K562 (cell line): ENCODE measurements around the gene PTPN9. TPM values are rescaled to one million over a fixed set of nuclear protein-coding genes. Genes with fewer than 3 reads are reported as not detected.

Experiments used
- AFF1 ChIP-seq, 2 experiments: fragments of 450-650 bp; IDR thresholded peaks; 2 replicates each; pipeline ENCODE4 v1.6.1; 2018; ENCODE audit warnings: mild to moderate bottlenecking in 2 of 2, low read depth in 1 of 2; ENCODE audit not compliant: partially characterized antibody in 2 of 2
- BRD4 ChIP-seq: fragments of 200-600 bp; sonication (generic); IDR thresholded peaks from 2 replicates; pipeline ENCODE4 v1.6.1; 2017; ENCODE audit warnings: inconsistent platforms
- IFI16 ChIP-seq: fragments of 250-450 bp; sonication (Bioruptor Pico); IDR thresholded peaks from 2 replicates; pipeline ENCODE4 v2.1.2; 2022; ENCODE audit warnings: mild to moderate bottlenecking, inconsistent platforms
- MIER1 ChIP-seq: fragments of 450-650 bp; IDR thresholded peaks from 2 replicates; pipeline ENCODE4 v1.6.1; 2016; ENCODE audit warnings: antibody characterized with exemption, mild to moderate bottlenecking, low read depth
- NR3C1 ChIP-seq: sonication (generic); formaldehyde crosslinking; IDR thresholded peaks from 2 replicates; pipeline ENCODE4 v1.8.1; 2022; ENCODE audit warnings: missing genetic modification reagents
- RBBP5 ChIP-seq: fragments of 200-600 bp; sonication (generic); IDR thresholded peaks from 2 replicates; pipeline ENCODE4 v1.6.1; 2012; ENCODE audit warnings: borderline replicate concordance, mild to moderate bottlenecking, low read length, control low read depth, inconsistent platforms; ENCODE audit not compliant: insufficient read depth, poor library complexity, severe bottlenecking
- RBFOX2 ChIP-seq: fragments of 200-400 bp; formaldehyde crosslinking; IDR thresholded peaks from 2 replicates; pipeline ENCODE4 v1.6.1; 2017; ENCODE audit warnings: low read depth, mild to moderate bottlenecking, low read length, moderate library complexity
- SIN3A ChIP-seq, 2 experiments: fragments of 150-350 bp in 1 of 2; IDR thresholded peaks; 2 replicates each; pipeline ENCODE4 v1.6.1; 2011 to 2016; ENCODE audit warnings: borderline replicate concordance in 2 of 2, low read depth in 2 of 2, low read length in 2 of 2, mild to moderate bottlenecking in 2 of 2, moderate library complexity in 2 of 2; ENCODE audit not compliant: control insufficient read depth in 1 of 2
- U2AF1 ChIP-seq: fragments of 200-400 bp; formaldehyde crosslinking; optimal IDR thresholded peaks from 2 replicates; pipeline ENCODE3; 2017; ENCODE audit warnings: mild to moderate bottlenecking, low read depth, low read length, moderate library complexity
- ZBTB7A ChIP-seq: IDR thresholded peaks from 2 replicates; pipeline ENCODE4 v1.6.1; 2011; ENCODE audit warnings: low read depth, mild to moderate bottlenecking, low read length, moderate library complexity, borderline replicate concordance; ENCODE audit not compliant: control insufficient read depth
- ZNF592 ChIP-seq: fragments of 450-650 bp; IDR thresholded peaks from 2 replicates; pipeline ENCODE4 v1.6.1; 2017; ENCODE audit warnings: antibody characterized with exemption, mild to moderate bottlenecking
- polyA plus RNA-seq, 8 experiments: library from polyadenylated mRNA; depleted of rRNA in 4 of 8; stranded (reverse) in 5 of 8; unstranded in 3 of 8; fragments of >200 nt; fragmentation: Nextera tagmentation in 2 of 8; fragmentation: Illumina TruSeq in 1 of 8; extraction: Ambion mirVana in 2 of 8; extraction: Trizol in 1 of 8; gene quantifications; 2 replicates each; pipeline versions ENCODE4 v1.2.1 to v1.2.3, GENCODE V29; 2011 to 2014; ENCODE audit warnings: inconsistent platforms in 1 of 8, missing spikeins in 1 of 8
- total RNA-seq, 7 experiments: library from RNA; depleted of rRNA in 6 of 7; stranded (reverse); fragments of >200 nt in 6 of 7; fragmentation: Illumina TruSeq in 2 of 7; extraction: Trizol in 2 of 7; gene quantifications; 2 replicates each; pipeline versions ENCODE4 v1.2.1 to v1.2.3, GENCODE V29; 2011 to 2021; ENCODE audit warnings: low replicate concordance in 1 of 7
- TF ChIP-seq, protein P1 (sequence below), 3 experiments: IDR thresholded peaks in 2 of 3; conservative IDR thresholded peaks in 1 of 3; 2 replicates each; pipeline ENCODE4 v1.5.1; 2011 to 2012; ENCODE audit warnings: low read length in 3 of 3, mild to moderate bottlenecking in 3 of 3, control low read depth in 2 of 3, improper control_type of control experiment in 1 of 3, inconsistent platforms in 1 of 3, low read depth in 1 of 3, mixed read lengths in 1 of 3, moderate library complexity in 1 of 3; ENCODE audit not compliant: insufficient read depth in 2 of 3
- TF ChIP-seq, protein P2 (sequence below): sonication (generic); formaldehyde crosslinking; IDR thresholded peaks from 2 replicates; pipeline ENCODE4 v1.8.0; 2022; ENCODE audit warnings: mild to moderate bottlenecking, missing genetic modification reagents

PTPN9 gene
- total and polyA plus RNA-seq, 9 of the 15 experiments (the other 6 are each of a cell fraction or from before 2014, with no cell fraction given), result 5.0 to 24.0 (median 14.2) TPM

DNA sequence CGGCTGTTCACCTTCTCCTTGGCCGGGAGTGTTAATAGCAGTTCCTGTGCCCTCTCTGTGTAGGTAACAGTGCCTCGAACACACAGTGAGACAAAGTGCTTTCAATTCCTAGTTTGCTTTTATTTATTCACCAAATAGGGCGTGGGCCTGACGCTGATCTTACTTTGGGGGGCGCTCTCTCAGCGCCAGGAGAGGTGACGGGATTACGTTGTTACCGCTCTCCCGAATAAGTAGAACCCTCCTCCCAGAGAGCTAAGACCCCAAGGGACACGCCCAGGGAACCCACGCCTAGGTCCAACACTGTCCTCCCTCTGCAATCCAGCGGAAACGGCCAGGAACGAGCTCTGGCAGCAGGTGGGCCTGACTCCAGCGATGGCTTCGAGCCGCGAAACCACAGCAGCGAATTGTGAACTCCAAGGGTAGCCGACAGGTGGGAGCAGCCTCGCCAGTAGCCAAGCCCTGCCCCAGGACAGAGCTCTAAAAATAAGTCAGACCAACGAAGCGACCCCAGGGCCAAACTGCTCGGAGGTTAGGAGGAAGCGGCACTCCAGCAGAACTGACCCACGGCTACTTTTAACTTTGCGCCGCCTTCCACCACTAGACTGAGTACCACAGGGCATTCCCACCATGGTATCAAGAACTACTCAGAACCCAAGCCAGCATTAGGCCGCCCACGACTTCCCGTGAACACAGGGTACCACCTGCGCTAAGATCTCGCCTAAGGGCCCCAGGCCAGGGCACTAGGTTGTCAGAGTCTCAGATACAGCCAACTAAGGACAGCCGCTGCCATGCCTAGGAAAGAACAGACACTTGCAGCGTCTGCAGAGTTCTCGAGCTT, 126.0 kb downstream of the PTPN9 start (continued):
- TF ChIP-seq, protein P1, sequence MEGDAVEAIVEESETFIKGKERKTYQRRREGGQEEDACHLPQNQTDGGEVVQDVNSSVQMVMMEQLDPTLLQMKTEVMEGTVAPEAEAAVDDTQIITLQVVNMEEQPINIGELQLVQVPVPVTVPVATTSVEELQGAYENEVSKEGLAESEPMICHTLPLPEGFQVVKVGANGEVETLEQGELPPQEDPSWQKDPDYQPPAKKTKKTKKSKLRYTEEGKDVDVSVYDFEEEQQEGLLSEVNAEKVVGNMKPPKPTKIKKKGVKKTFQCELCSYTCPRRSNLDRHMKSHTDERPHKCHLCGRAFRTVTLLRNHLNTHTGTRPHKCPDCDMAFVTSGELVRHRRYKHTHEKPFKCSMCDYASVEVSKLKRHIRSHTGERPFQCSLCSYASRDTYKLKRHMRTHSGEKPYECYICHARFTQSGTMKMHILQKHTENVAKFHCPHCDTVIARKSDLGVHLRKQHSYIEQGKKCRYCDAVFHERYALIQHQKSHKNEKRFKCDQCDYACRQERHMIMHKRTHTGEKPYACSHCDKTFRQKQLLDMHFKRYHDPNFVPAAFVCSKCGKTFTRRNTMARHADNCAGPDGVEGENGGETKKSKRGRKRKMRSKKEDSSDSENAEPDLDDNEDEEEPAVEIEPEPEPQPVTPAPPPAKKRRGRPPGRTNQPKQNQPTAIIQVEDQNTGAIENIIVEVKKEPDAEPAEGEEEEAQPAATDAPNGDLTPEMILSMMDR (IDR thresholded peaks at IDR 0.05 in 2 of 3, conservative IDR thresholded peaks at IDR 0.05 in 1 of 3; ENCODE audit: insufficient read depth in 2 of 3, low read depth in 1 of 3, low read length in 3 of 3), result peak; percentile 31 to 58 (median 45)
- TF ChIP-seq ZBTB7A (peak; percentile 64; the same call in 1 of the 2 replicates), AFF1 (IDR thresholded peaks at IDR 0.05; ENCODE audit: low read depth in 1 of 2, partially characterized antibody in 2 of 2) (peak in 1 of 2 experiments; percentile 8), RBBP5 (peak; percentile 45), MIER1 (0 out of 2 replicates have a peak, but pooled peaks have one; percentile 44), U2AF1 (no peak), NR3C1 (CRISPR knock-in tag) (no peak), BRD4 (peak; percentile 60; the same call in 1 of the 2 replicates), IFI16 (CRISPR knock-in tag) (no peak), SIN3A (IDR thresholded peaks at IDR 0.05; ENCODE audit: borderline replicate concordance in 2 of 2, control insufficient read depth in 1 of 2, low read depth in 2 of 2, low read length in 2 of 2) (peak in 1 of 2 experiments; percentile 32; a peak in 1 of 4 replicates), ZNF592 (peak; percentile 57), RBFOX2 (0 out of 2 replicates have a peak, but pooled peaks have one; percentile 16)
- TF ChIP-seq, protein P2, sequence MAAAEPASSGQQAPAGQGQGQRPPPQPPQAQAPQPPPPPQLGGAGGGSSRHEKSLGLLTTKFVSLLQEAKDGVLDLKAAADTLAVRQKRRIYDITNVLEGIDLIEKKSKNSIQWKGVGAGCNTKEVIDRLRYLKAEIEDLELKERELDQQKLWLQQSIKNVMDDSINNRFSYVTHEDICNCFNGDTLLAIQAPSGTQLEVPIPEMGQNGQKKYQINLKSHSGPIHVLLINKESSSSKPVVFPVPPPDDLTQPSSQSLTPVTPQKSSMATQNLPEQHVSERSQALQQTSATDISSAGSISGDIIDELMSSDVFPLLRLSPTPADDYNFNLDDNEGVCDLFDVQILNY (CRISPR knock-in tag), result 0 out of 2 replicates have a peak, but pooled peaks have one; percentile 17
